Endothelial cell of umbilical vein (primary cell): ENCODE data around the gene STAC2.
A peak's percentile ranks its signal among the peaks of the same experiment; 100 is the strongest.

Source experiments
- CTCF ChIP-seq, 2 donors: IDR thresholded peaks; 1 replicate in 1 of 2; 2 replicates in 1 of 2; pipeline ENCODE4 v1.5.1; 2011; ENCODE audit warnings: low read length in 2 of 2, mild to moderate bottlenecking in 2 of 2, moderate library complexity in 2 of 2, control low read depth in 1 of 2, inconsistent platforms in 1 of 2, low read depth in 1 of 2; ENCODE audit not compliant: insufficient read depth in 1 of 2; ENCODE audit errors: extremely low read depth in 1 of 2
- EZH2 ChIP-seq: IDR thresholded peaks from 2 replicates; pipeline ENCODE4 v1.6.1; 2012; ENCODE audit warnings: borderline replicate concordance, low read depth, mild to moderate bottlenecking, moderate library complexity, low read length, inconsistent platforms; ENCODE audit not compliant: severe bottlenecking
- FOS ChIP-seq: IDR thresholded peaks from 2 replicates; pipeline ENCODE4 v1.6.1; 2011; ENCODE audit warnings: mild to moderate bottlenecking, low read length, moderate library complexity, borderline replicate concordance; ENCODE audit not compliant: insufficient read depth
- GATA2 ChIP-seq: IDR thresholded peaks from 2 replicates; pipeline ENCODE4 v1.7.0; 2011; ENCODE audit warnings: low read depth, mild to moderate bottlenecking, moderate library complexity, mixed read lengths, low read length; ENCODE audit not compliant: insufficient read length, insufficient read depth
- JUN ChIP-seq: IDR thresholded peaks from 2 replicates; pipeline ENCODE4 v1.6.1; 2011; ENCODE audit warnings: borderline replicate concordance, low read depth; ENCODE audit not compliant: insufficient read length, insufficient read depth
- MAX ChIP-seq: IDR thresholded peaks from 2 replicates; pipeline ENCODE4 v1.6.1; 2011; ENCODE audit not compliant: insufficient read depth, insufficient read length
- MYC ChIP-seq: IDR thresholded peaks from one replicate; pipeline ENCODE4 v1.6.1; 2011; ENCODE audit warnings: mild to moderate bottlenecking, low read depth, low read length
- POLR2A ChIP-seq: IDR thresholded peaks from 2 replicates; pipeline ENCODE4 v1.6.1; 2012; ENCODE audit warnings: low read depth, mild to moderate bottlenecking, control low read depth, low read length
- POLR2AphosphoS5 ChIP-seq: IDR thresholded peaks from 2 replicates; pipeline ENCODE4 v1.6.1; 2012; ENCODE audit warnings: low read depth, mild to moderate bottlenecking, control low read depth, low read length, moderate library complexity; ENCODE audit not compliant: insufficient read depth

DNA sequence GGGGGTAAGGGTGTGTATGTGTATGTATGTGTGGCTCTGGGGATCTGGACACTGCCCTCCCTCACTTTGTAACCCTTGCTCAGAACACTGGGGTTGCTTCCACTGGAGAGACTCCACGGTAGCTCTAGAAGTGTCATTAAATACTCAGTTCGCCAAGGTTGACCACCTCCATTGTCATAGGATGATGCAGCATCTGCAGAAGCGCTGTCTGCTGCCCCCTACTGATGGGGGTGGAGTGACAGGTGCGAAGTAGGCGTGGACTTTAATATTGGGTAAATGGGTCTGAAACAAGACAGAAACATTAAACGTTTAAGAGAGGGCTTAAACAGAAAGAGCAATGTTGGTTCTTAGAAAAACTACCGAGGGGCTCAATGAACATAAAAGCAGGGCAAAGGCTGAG lies 35.5 kb upstream of the STAC2 start:
- TF ChIP-seq CTCF (IDR thresholded peaks at IDR 0.05; ENCODE audit: extremely low read depth in 1 of 2, insufficient read depth in 1 of 2, low read depth in 1 of 2, low read length in 2 of 2): peak in 1 of 2 donors; percentile 2
- no peak for TF ChIP-seq MYC
- no peak for TF ChIP-seq POLR2A
- no peak for TF ChIP-seq EZH2
- TF ChIP-seq JUN: no peak
- no peak for TF ChIP-seq POLR2AphosphoS5
- TF ChIP-seq MAX: no peak
- no peak for TF ChIP-seq FOS
- no peak for TF ChIP-seq GATA2
